CD4-positive, alpha-beta memory T cell (primary cell): ENCODE results near the gene PLPPR3. TPM values are rescaled to one million over a fixed set of nuclear protein-coding genes. Genes with fewer than 3 reads are reported as not detected.

Experiments
- CTCF ChIA-PET: fragments of 350-600 bp; sonication (Branson Sonifier 250); formaldehyde crosslinking; loops from one replicate; lab custom pipeline; 2021; ENCODE audit warnings: inconsistent platforms; ENCODE audit not compliant: partially characterized antibody; lab: Charles Lee
- POLR2A ChIA-PET: fragments of 350-600 bp; sonication (Branson Sonifier 250); formaldehyde crosslinking; loops from one replicate; lab custom pipeline; 2021; ENCODE audit not compliant: partially characterized antibody; lab: Charles Lee
- DNase-seq, 5 donors: peaks; one replicate each; pipeline versions ENCODE4 v3.0.0 to v3.0.0-alpha.2; 2020 to 2022; ENCODE audit warnings: mixed read lengths in 1 of 5
- H3K27ac ChIP-seq: one replicate; pipeline ENCODE4 v1.7.0; 2013; ENCODE audit warnings: low read depth, low read length
- H3K27me3 ChIP-seq: 2 replicates; pipeline ENCODE4 v1.7.0; 2013; ENCODE audit warnings: mild to moderate bottlenecking, low read length, moderate library complexity; ENCODE audit not compliant: insufficient read depth
- H3K36me3 ChIP-seq: 2 replicates; pipeline ENCODE4 v1.7.0; 2013; ENCODE audit warnings: mild to moderate bottlenecking, low read length, moderate library complexity; ENCODE audit not compliant: insufficient read depth
- H3K4me1 ChIP-seq: 2 replicates; pipeline ENCODE4 v1.7.0; 2013; ENCODE audit warnings: mild to moderate bottlenecking, low read length, moderate library complexity; ENCODE audit not compliant: insufficient read depth
- H3K4me3 ChIP-seq, 2 donors: one replicate each; pipeline ENCODE4 v1.7.0; 2013; ENCODE audit warnings: low read length in 2 of 2, mild to moderate bottlenecking in 1 of 2
- H3K9me3 ChIP-seq, 2 donors: one replicate each; pipeline ENCODE4 v1.7.0; 2013; ENCODE audit warnings: low read length in 2 of 2, control low read depth in 1 of 2; ENCODE audit not compliant: control insufficient read depth in 1 of 2
- H3K27ac Mint-ChIP-seq, 7 donors: one replicate each; pipeline ENCODE4 v1.8.0; 2020 to 2021; ENCODE audit warnings: mixed read lengths in 7 of 7, mild to moderate bottlenecking in 6 of 7, inconsistent platforms in 3 of 7, moderate library complexity in 3 of 7
- H3K27me3 Mint-ChIP-seq, 2 donors: one replicate each; pipeline ENCODE4 v1.8.0; 2020 to 2021; ENCODE audit warnings: mixed read lengths in 2 of 2
- H3K36me3 Mint-ChIP-seq, 2 donors: one replicate each; pipeline ENCODE4 v1.8.0; 2020 to 2021; ENCODE audit warnings: mixed read lengths in 2 of 2, inconsistent platforms in 1 of 2, mild to moderate bottlenecking in 1 of 2
- H3K4me1 Mint-ChIP-seq, 4 donors: one replicate each; pipeline ENCODE4 v1.8.0; 2020 to 2021; ENCODE audit warnings: mixed read lengths in 4 of 4, mild to moderate bottlenecking in 1 of 4
- H3K4me3 Mint-ChIP-seq, 8 donors: one replicate each; pipeline ENCODE4 v1.8.0; 2020 to 2021; ENCODE audit warnings: mixed read lengths in 8 of 8, mild to moderate bottlenecking in 7 of 8, moderate library complexity in 6 of 8, inconsistent platforms in 3 of 8
- H3K9me3 Mint-ChIP-seq, 8 donors: one replicate each; pipeline ENCODE4 v1.8.0; 2020 to 2021; ENCODE audit warnings: mixed read lengths in 8 of 8, mild to moderate bottlenecking in 5 of 8, inconsistent platforms in 3 of 8, moderate library complexity in 1 of 8
- intact Hi-C: fragments of 100-400 bp; cut with micrococcal nuclease; formaldehyde crosslinking; loops from one replicate; pipeline ENCODE4 v1.15.1; 2023
- microRNA-seq: library from miRNA; unstranded; fragments of <30 nt; microRNA quantifications from one replicate; pipeline ENCODE4 v1.2.0, GENCODE V29; 2021; ENCODE audit warnings: borderline replicate concordance, borderline number of aligned reads, borderline microRNAs expressed, mixed read lengths
- polyA plus RNA-seq, 2 donors: library from polyadenylated mRNA; unstranded; fragments of 300-500 nt; fragmentation: Illumina TruSeq; gene quantifications; one replicate each; pipeline ENCODE4 v1.2.3, GENCODE V29; 2021
- total RNA-seq, 2 experiments: library from RNA; stranded (reverse); gene quantifications; one replicate each; pipeline ENCODE4 v1.2.3, GENCODE V29; 2021

Gene PLPPR3
- total and polyA plus RNA-seq, 4 experiments from 2014 or later, result not detected

DNA sequence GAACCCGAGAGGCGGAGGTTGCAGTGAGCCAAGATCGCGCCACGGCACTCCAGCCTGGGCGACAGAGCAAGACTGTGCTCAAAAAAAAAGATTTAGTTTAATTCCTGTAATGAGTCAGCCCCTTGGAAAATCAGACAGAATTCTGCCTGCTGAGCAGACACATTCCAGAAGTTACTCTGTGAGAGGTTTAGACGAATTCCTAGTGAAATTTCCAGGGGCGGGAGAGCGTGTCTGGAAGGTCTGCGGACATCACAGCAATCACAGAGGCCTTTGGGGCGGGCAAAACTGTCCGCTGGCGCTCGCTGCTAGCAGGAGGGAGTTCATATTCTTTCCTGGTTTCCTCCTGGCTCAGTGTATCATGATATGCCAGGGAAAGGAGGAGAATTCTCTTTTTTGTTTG lies 53.3 kb downstream of the PLPPR3 start:
- Histone ChIP-seq H3K4me3 (no peak overlapping the region), H3K4me1 (no peaks in the 10 kb centered on the region), H3K27ac (no peak overlapping the region), H3K9me3 (no peaks in the 10 kb centered on the region), H3K27me3 (no peaks in the 10 kb centered on the region), H3K36me3 (no peaks in the 10 kb centered on the region)
- no peak overlapping the region for H3K4me3 Mint-ChIP-seq
- no peak for DNase-seq
- H3K4me1 Mint-ChIP-seq, result peaks cover 0 to 4% (median 2%) of the 10 kb centered on the region in 4 donors
- CTCF ChIA-PET, result no interaction called here
- intact Hi-C loops, result no loop called here
- H3K27ac Mint-ChIP-seq, result no peak overlapping the region
- POLR2A ChIA-PET, result no interaction called here
- H3K27me3 Mint-ChIP-seq, result peaks cover 4% of the 10 kb centered on the region in 2 donors
- no peaks in the 10 kb centered on the region for H3K9me3 Mint-ChIP-seq
- no peaks in the 10 kb centered on the region for H3K36me3 Mint-ChIP-seq

DNA sequence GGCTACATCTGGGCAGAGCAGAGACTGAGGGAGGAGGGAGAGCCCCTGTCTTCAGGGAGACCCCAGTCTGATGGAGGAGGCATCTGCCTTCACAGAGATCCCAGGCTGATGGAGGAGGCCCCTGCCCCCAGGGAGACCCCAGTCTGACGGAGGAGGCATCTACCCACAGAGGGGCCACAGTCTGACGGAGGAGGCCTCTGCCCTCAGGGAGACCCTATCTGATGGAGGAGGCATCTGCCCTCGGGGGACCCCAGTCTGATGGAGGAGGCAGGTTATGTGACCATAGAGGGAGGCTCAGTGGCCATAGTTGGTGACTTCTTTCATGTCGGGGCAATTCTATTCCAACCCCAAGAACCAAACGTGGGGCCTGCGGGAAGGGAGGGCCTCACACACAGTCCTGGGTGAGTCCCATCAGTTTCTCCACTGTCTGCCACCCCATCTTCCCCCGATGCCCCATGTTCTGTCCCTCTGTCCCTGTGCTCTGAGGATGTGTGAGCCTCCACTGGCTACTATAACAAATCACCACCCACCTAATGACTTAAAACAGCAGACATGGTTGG lies 56.5 kb downstream of the PLPPR3 start:
- H3K27me3 Mint-ChIP-seq, result peaks cover 1 to 3% of the 10 kb centered on the region in 2 donors
- H3K9me3 Mint-ChIP-seq, result peaks cover 0 to 2% (median 0%) of the 10 kb centered on the region in 8 donors
- no peaks in the 10 kb centered on the region for H3K36me3 Mint-ChIP-seq
- no peaks in the 10 kb centered on the region for H3K27me3 ChIP-seq
- no peaks in the 10 kb centered on the region for H3K36me3 ChIP-seq
- CTCF ChIA-PET, result interaction anchor here (0.6 kb wide), 1 partner anchor 25 kb away, joined by 3 read pairs; no protein-coding TSS in a partner anchor
- intact Hi-C loops, result no loop called here
- H3K27ac ChIP-seq, result no peak overlapping the region
- H3K4me3 ChIP-seq, result no peak overlapping the region
- DNase-seq, result no peak
- POLR2A ChIA-PET, result no interaction called here
- no peaks in the 10 kb centered on the region for H3K9me3 ChIP-seq
- H3K4me1 ChIP-seq, result no peaks in the 10 kb centered on the region
- no peak overlapping the region for H3K4me3 Mint-ChIP-seq
- H3K4me1 Mint-ChIP-seq, result peaks cover 0 to 2% (median under 1%) of the 10 kb centered on the region in 4 donors
- no peak overlapping the region for H3K27ac Mint-ChIP-seq

DNA sequence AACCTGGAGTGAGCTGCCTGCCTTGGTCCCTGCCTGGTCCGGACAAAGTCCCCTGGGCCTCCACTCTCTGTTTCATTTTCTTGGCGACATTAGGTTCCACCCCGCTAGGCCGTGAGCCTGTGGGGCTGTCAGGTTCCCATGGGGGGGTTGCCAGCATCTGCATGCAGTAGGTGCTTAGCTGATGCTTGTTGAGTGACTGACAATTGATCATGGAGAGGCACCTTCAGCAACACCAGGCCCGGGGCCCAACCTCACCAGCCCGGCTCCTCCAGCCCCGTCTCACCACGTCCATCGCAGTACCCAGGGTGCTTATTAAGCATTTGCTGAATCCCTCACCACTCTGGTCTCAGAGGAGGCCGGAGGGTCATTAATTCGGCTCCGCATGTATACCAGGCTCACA lies 57.5 kb downstream of the PLPPR3 start:
- peaks cover 2% of the 10 kb centered on the region in 2 donors for H3K27me3 Mint-ChIP-seq
- no peak overlapping the region for H3K4me3 Mint-ChIP-seq
- Histone ChIP-seq H3K4me3 (no peak overlapping the region), H3K9me3 (no peaks in the 10 kb centered on the region), H3K27ac (no peak overlapping the region), H3K27me3 (no peaks in the 10 kb centered on the region), H3K36me3 (no peaks in the 10 kb centered on the region), H3K4me1 (no peaks in the 10 kb centered on the region)
- H3K36me3 Mint-ChIP-seq, result peaks cover 0 to 4% of the 10 kb centered on the region in 2 donors
- H3K9me3 Mint-ChIP-seq, result peaks cover 0 to 7% (median under 1%) of the 10 kb centered on the region in 8 donors
- ChIA-PET POLR2A (no interaction called here), CTCF (no interaction called here)
- no peak for DNase-seq
- no peak overlapping the region for H3K27ac Mint-ChIP-seq
- intact Hi-C loops, result no loop called here
- no peaks in the 10 kb centered on the region for H3K4me1 Mint-ChIP-seq

DNA sequence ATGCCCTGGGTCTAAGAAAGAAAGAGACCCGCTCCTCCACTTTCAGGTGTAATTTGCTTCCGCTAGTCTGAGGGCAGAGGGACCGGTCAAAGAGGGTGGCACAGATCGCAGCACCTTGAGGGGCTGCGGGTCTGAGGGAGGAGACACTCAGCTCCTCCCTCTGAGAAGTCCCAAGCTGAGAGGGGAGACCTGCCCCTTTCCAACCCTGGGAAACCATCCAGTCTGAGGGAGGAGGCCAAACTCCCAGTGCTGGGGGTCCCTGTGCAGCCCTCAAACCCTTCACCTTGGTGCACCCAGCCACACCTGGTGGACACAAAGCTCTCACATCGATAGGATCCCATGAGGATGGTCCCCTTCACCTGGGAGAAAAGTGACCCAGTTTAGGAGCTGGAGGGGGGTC lies 57.9 kb downstream of the PLPPR3 start:
- no peak overlapping the region for H3K4me3 ChIP-seq
- intact Hi-C loops, result no loop called here
- no peaks in the 10 kb centered on the region for H3K4me1 ChIP-seq
- no peak overlapping the region for H3K27ac ChIP-seq
- POLR2A ChIA-PET, result no interaction called here
- peaks cover 0 to 7% (median under 1%) of the 10 kb centered on the region in 8 donors for H3K9me3 Mint-ChIP-seq
- peaks cover 2% of the 10 kb centered on the region in 2 donors for H3K27me3 Mint-ChIP-seq
- H3K9me3 ChIP-seq, result no peaks in the 10 kb centered on the region
- H3K36me3 ChIP-seq, result no peaks in the 10 kb centered on the region
- no peak overlapping the region for H3K4me3 Mint-ChIP-seq
- H3K27ac Mint-ChIP-seq, result no peak overlapping the region
- no peak for DNase-seq
- peaks cover 0 to 4% of the 10 kb centered on the region in 2 donors for H3K36me3 Mint-ChIP-seq
- CTCF ChIA-PET, result interaction anchor here (1.3 kb wide), 1 partner anchor 10 kb away, joined by 4 read pairs; no protein-coding TSS in a partner anchor
- no peaks in the 10 kb centered on the region for H3K4me1 Mint-ChIP-seq
- no peaks in the 10 kb centered on the region for H3K27me3 ChIP-seq

DNA sequence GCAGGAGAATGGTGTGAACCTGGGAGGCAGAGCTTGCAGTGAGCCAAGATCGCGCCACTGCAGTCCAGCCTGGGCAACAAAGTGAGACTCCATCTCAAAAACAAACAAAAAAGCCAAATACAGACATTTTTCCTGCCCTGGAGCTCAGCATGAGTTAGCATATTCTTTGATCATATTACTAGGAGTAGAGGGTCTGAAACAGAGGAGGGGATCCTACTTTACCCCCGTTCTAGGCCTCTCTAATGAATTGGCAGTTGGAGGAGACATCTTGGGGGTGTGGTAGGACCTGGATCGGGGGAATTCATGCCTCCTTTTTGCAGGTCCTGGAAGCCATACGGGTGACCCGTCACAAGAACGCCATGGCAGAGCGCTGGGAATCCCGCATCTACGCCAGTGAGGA lies 58.6 kb downstream of the PLPPR3 start:
- H3K36me3 ChIP-seq, result no peaks in the 10 kb centered on the region
- Mint-ChIP-seq H3K4me1 (no peaks in the 10 kb centered on the region), H3K9me3 (peaks cover 0 to 13% (median 4%) of the 10 kb centered on the region in 8 donors), H3K27me3 (peaks cover 2% of the 10 kb centered on the region in 2 donors), H3K27ac (peak overlapping the region in 1 of 7 donors; percentile 41), H3K36me3 (peaks cover 0 to 4% of the 10 kb centered on the region in 2 donors), H3K4me3 (no peak overlapping the region)
- no peak for DNase-seq
- H3K4me1 ChIP-seq, result no peaks in the 10 kb centered on the region
- intact Hi-C loops, result no loop called here
- H3K9me3 ChIP-seq, result no peaks in the 10 kb centered on the region
- POLR2A ChIA-PET, result no interaction called here
- CTCF ChIA-PET, result interaction anchor here (1.3 kb wide), 1 partner anchor 11 kb away, joined by 4 read pairs; no protein-coding TSS in a partner anchor
- no peak overlapping the region for H3K4me3 ChIP-seq
- H3K27me3 ChIP-seq, result no peaks in the 10 kb centered on the region
- no peak overlapping the region for H3K27ac ChIP-seq

Small RNAs within 50 kb of the gene (microRNA-seq; reads per million reads assigned to microRNA genes)
- 1.9 reads per million for gene MIR3187
- 0.96 reads per million for gene MIR4745

Other genes starting within 250 kb of the PLPPR3 start
- 100 to 1,000 TPM; 150 to 151 TPM for gene BSG, start 249.4 kb downstream of the PLPPR3 start, total RNA-seq
- gene BSG, start 249.4 kb downstream of the PLPPR3 start, polyA plus RNA-seq, result 100 to 1,000 TPM; 332 to 346 TPM
- 1 to 10 TPM; 2.5 to 2.9 TPM for gene HCN2, start 232.1 kb downstream of the PLPPR3 start, total RNA-seq
- not detected for gene HCN2, start 232.1 kb downstream of the PLPPR3 start, polyA plus RNA-seq
- gene POLRMT, start 188.4 kb downstream of the PLPPR3 start, total RNA-seq, result 100 to 1,000 TPM in 1 of 2 experiments, 10 to 100 TPM in 1; 98.9 to 103 TPM
- gene POLRMT, start 188.4 kb downstream of the PLPPR3 start, polyA plus RNA-seq, result 10 to 100 TPM; 31.6 to 58.4 TPM
- 1 to 10 TPM; 1.8 to 1.9 TPM for gene FGF22, start 182.1 kb downstream of the PLPPR3 start, total RNA-seq
- gene FGF22, start 182.1 kb downstream of the PLPPR3 start, polyA plus RNA-seq, result not detected
- gene RNF126, start 158.7 kb downstream of the PLPPR3 start, total RNA-seq, result 100 to 1,000 TPM; 105 to 112 TPM
- 10 to 100 TPM; 82.3 to 95.6 TPM for gene RNF126, start 158.7 kb downstream of the PLPPR3 start, polyA plus RNA-seq
- 1 to 10 TPM; 2.9 to 3.4 TPM for gene FSTL3, start 145.6 kb downstream of the PLPPR3 start, total RNA-seq
- 1 to 10 TPM; 2.0 to 2.1 TPM for gene FSTL3, start 145.6 kb downstream of the PLPPR3 start, polyA plus RNA-seq
- not detected for gene PRSS57, start 126.5 kb downstream of the PLPPR3 start, total RNA-seq
- not detected for gene PRSS57, start 126.5 kb downstream of the PLPPR3 start, polyA plus RNA-seq
- not detected for gene PALM, start 113.0 kb downstream of the PLPPR3 start, total RNA-seq
- gene PALM, start 113.0 kb downstream of the PLPPR3 start, polyA plus RNA-seq, result not detected
- gene MISP, start 70.8 kb downstream of the PLPPR3 start, total RNA-seq, result not detected
- not detected for gene MISP, start 70.8 kb downstream of the PLPPR3 start, polyA plus RNA-seq
- 100 to 1,000 TPM; 315 TPM for gene PTBP1, start 24.5 kb downstream of the PLPPR3 start, total RNA-seq
- gene PTBP1, start 24.5 kb downstream of the PLPPR3 start, polyA plus RNA-seq, result 100 to 1,000 TPM in 1 of 2 donors, 10 to 100 TPM in 1; 67.7 to 177 TPM
- gene AZU1, start 5.9 kb upstream of the PLPPR3 start, total RNA-seq, result not detected
- gene AZU1, start 5.9 kb upstream of the PLPPR3 start, polyA plus RNA-seq, result not detected
- not detected for gene PRTN3, start 19.0 kb upstream of the PLPPR3 start, total RNA-seq
- not detected for gene PRTN3, start 19.0 kb upstream of the PLPPR3 start, polyA plus RNA-seq
- gene ELANE, start 30.3 kb upstream of the PLPPR3 start, total RNA-seq, result not detected
- not detected for gene ELANE, start 30.3 kb upstream of the PLPPR3 start, polyA plus RNA-seq
- 1 to 10 TPM in 1 of 2 experiments, under 1 TPM in 1; 0.91 to 1.1 TPM for gene CFD, start 37.7 kb upstream of the PLPPR3 start, total RNA-seq
- 1 to 10 TPM in 1 of 2 donors, not detected in 1; 4.8 TPM for gene CFD, start 37.7 kb upstream of the PLPPR3 start, polyA plus RNA-seq
- 10 to 100 TPM; 68.3 to 71.7 TPM for gene MED16, start 71.2 kb upstream of the PLPPR3 start, total RNA-seq
- gene MED16, start 71.2 kb upstream of the PLPPR3 start, polyA plus RNA-seq, result 100 to 1,000 TPM in 1 of 2 donors, 10 to 100 TPM in 1; 48.6 to 125 TPM
- not detected for gene RNU6-9, start 71.5 kb upstream of the PLPPR3 start, total RNA-seq
- gene RNU6-9, start 71.5 kb upstream of the PLPPR3 start, polyA plus RNA-seq, result not detected
- 100 to 1,000 TPM; 153 to 160 TPM for gene R3HDM4, start 91.3 kb upstream of the PLPPR3 start, total RNA-seq
- gene R3HDM4, start 91.3 kb upstream of the PLPPR3 start, polyA plus RNA-seq, result 100 to 1,000 TPM; 203 to 230 TPM
- 1 to 10 TPM in 1 of 2 experiments, under 1 TPM in 1; 0.79 to 1.2 TPM for gene KISS1R, start 95.4 kb upstream of the PLPPR3 start, total RNA-seq
- under 1 TPM; 0.59 TPM for gene KISS1R, start 95.4 kb upstream of the PLPPR3 start, polyA plus RNA-seq
- gene ARID3A, start 104.1 kb upstream of the PLPPR3 start, total RNA-seq, result 1 to 10 TPM; 9.2 to 9.6 TPM
- gene ARID3A, start 104.1 kb upstream of the PLPPR3 start, polyA plus RNA-seq, result 1 to 10 TPM in 1 of 2 donors, under 1 TPM in 1; 0.27 to 1.1 TPM
- gene WDR18, start 162.4 kb upstream of the PLPPR3 start, total RNA-seq, result 10 to 100 TPM; 53.9 to 60.3 TPM
- gene WDR18, start 162.4 kb upstream of the PLPPR3 start, polyA plus RNA-seq, result 10 to 100 TPM; 44.3 to 79.7 TPM
- not detected for gene GRIN3B, start 178.5 kb upstream of the PLPPR3 start, total RNA-seq
- not detected for gene GRIN3B, start 178.5 kb upstream of the PLPPR3 start, polyA plus RNA-seq
- 100 to 1,000 TPM; 315 to 329 TPM for gene TMEM259, start 199.2 kb upstream of the PLPPR3 start, total RNA-seq
- gene TMEM259, start 199.2 kb upstream of the PLPPR3 start, polyA plus RNA-seq, result 10 to 100 TPM; 40.5 to 75.9 TPM
- not detected for gene RNU6-2, start 199.6 kb upstream of the PLPPR3 start, total RNA-seq
- gene RNU6-2, start 199.6 kb upstream of the PLPPR3 start, polyA plus RNA-seq, result not detected
- gene CNN2, start 204.7 kb upstream of the PLPPR3 start, total RNA-seq, result 100 to 1,000 TPM; 263 to 266 TPM
- gene CNN2, start 204.7 kb upstream of the PLPPR3 start, polyA plus RNA-seq, result 100 to 1,000 TPM; 444 to 632 TPM
- 100 to 1,000 TPM; 313 to 319 TPM for gene ABCA7, start 218.2 kb upstream of the PLPPR3 start, total RNA-seq
- gene ABCA7, start 218.2 kb upstream of the PLPPR3 start, polyA plus RNA-seq, result 10 to 100 TPM; 10.7 to 11.2 TPM
- 100 to 1,000 TPM; 834 to 836 TPM for gene ARHGAP45, start 245.2 kb upstream of the PLPPR3 start, total RNA-seq
- 100 to 1,000 TPM; 222 to 501 TPM for gene ARHGAP45, start 245.2 kb upstream of the PLPPR3 start, polyA plus RNA-seq